ENCODE results near the gene PHACTR2. TPM values are rescaled to one million over a fixed set of nuclear protein-coding genes. Genes with fewer than 3 reads are reported as not detected.

Gene PHACTR2
- total and polyA plus RNA-seq, 11 donors, result 10.2 to 101 (median 67.9) TPM

- TF ChIP-seq POLR2A (IDR thresholded peaks at IDR 0.05) (no peak), CTCF (IDR thresholded peaks at IDR 0.05) (no peak)
- no peaks in the 10 kb centered on the region for H3K27me3 ChIP-seq
- WGBS, 4 donors, result 89 to 100% (median 96%) methylated on average over 1 of the region's 1 CpG
- intact Hi-C loops (cut with DNase I), result loop anchor here in 1 of 10 donors (5.0 kb wide), 1 partner anchor 49 kb away; no protein-coding TSS in a partner anchor
- ATAC-seq, result no peak
- H3K9me3 ChIP-seq, result peaks cover 0 to 12% (median 0%) of the 10 kb centered on the region in 12 donors
- peaks cover 0 to 55% (median 27%) of the 10 kb centered on the region in 12 donors for H3K4me1 ChIP-seq
- H3K36me3 ChIP-seq, result peaks cover 0 to 3% (median 0%) of the 10 kb centered on the region in 9 donors
- no peak overlapping the region for H3K4me3 ChIP-seq
- DNase-seq, result no peak
- H3K27ac ChIP-seq, result peak overlapping the region in 2 of 12 donors; percentile 6 to 50
These were observed 54.0 kb downstream of the PHACTR2 start for GRCh38 chr6:143731789-143732188.

GRCh38 chr6:143732536-143732935, 54.8 kb downstream of the PHACTR2 start:
- DNase-seq, result no peak
- H3K4me3 ChIP-seq, result no peak overlapping the region
- 96 to 100% (median 98%) methylated on average over 1 of the region's 1 CpG for WGBS, 4 donors
- peaks cover 0 to 57% (median 27%) of the 10 kb centered on the region in 12 donors for H3K4me1 ChIP-seq
- H3K36me3 ChIP-seq, result peaks cover 0 to 3% (median 0%) of the 10 kb centered on the region in 9 donors
- TF ChIP-seq POLR2A (IDR thresholded peaks at IDR 0.05) (no peak), CTCF (IDR thresholded peaks at IDR 0.05) (no peak)
- no peak for ATAC-seq
- no peaks in the 10 kb centered on the region for H3K27me3 ChIP-seq
- H3K9me3 ChIP-seq, result peaks cover 0 to 12% (median 0%) of the 10 kb centered on the region in 12 donors
- peak overlapping the region in 1 of 12 donors; percentile 50 for H3K27ac ChIP-seq
- intact Hi-C loops (cut with DNase I), result loop anchor here in 1 of 10 donors (5.0 kb wide), 1 partner anchor 50 kb away; no protein-coding TSS in a partner anchor

- 78 to 91% (median 82%) methylated on average over 1 of the region's 1 CpG for WGBS, 4 donors
- H3K4me1 ChIP-seq, result peaks cover 0 to 62% (median 27%) of the 10 kb centered on the region in 12 donors
These were observed 55.7 kb downstream of the PHACTR2 start for GRCh38 chr6:143733510-143733909.

More at GRCh38 chr6:143733510-143733909, 55.7 kb downstream of the PHACTR2 start:
- intact Hi-C loops (cut with DNase I), result loop anchor here in 1 of 10 donors (5.0 kb wide), 1 partner anchor 51 kb away; no protein-coding TSS in a partner anchor
- H3K27ac ChIP-seq, result peak overlapping the region in 4 of 12 donors; percentile 49 to 65 (median 50)
- ATAC-seq (peak in 1 of 4 donors; percentile 46), DNase-seq (no peak)
- no peaks in the 10 kb centered on the region for H3K27me3 ChIP-seq
- TF ChIP-seq POLR2A (IDR thresholded peaks at IDR 0.05) (no peak), CTCF (IDR thresholded peaks at IDR 0.05) (no peak)
- no peak overlapping the region for H3K4me3 ChIP-seq
- peaks cover 0 to 5% (median 0%) of the 10 kb centered on the region in 12 donors for H3K9me3 ChIP-seq
- no peaks in the 10 kb centered on the region for H3K36me3 ChIP-seq

Data from heart left ventricle (tissue), 16 donors.